ENCODE measurements around the gene NHLH1. TPM values are rescaled to one million over a fixed set of nuclear protein-coding genes. Genes with fewer than 3 reads are reported as not detected.

Gene NHLH1
- total and polyA plus RNA-seq, 2 of the 13 experiments (the other 11 are each of a cell fraction or from before 2014, with no cell fraction given), result 0.11 to 0.57 TPM

DNA sequence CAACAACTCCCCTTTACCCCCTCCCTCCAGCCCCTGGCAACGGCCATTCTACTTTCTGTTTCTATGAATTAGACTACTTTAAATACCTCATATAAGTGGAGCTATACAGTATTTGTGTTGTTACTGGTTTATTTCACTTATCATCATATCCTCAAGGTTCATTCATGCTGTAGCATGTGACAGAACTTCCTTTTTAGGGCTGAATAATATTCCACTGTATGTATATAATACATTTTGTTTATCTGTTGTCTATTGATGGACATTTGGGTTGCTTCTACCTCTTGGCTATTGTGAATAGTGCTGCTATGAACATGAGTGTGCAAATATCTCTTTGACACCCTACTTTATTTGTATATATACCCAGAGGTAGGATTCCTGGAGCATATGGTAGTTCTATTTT lies 2.2 kb downstream of the NHLH1 start:
- H3K4me1 ChIP-seq (ENCODE audit: insufficient read depth, low read length), result peaks cover 9% of the 10 kb centered on the region
- ATAC-seq, result no peak
- H3K9ac ChIP-seq (ENCODE audit: insufficient read depth, low read depth, low read length), result no peak overlapping the region
- H3K4me3 ChIP-seq (replicated peaks in 1 of 3; ENCODE audit: insufficient read depth in 1 of 3, low read depth in 2 of 3, low read length in 3 of 3), result no peak overlapping the region
- no peaks in the 10 kb centered on the region for H3K9me3 ChIP-seq (ENCODE audit: low read length)
- no peak overlapping the region for H3K27ac ChIP-seq (ENCODE audit: extremely low read length, insufficient read depth, low read length)
- CTCF ChIA-PET (ENCODE audit: low intra/inter-chr PET ratio, low total read pairs), result no interaction called here
- no peak for FAIRE-seq
- in situ Hi-C loops (cut with HindIII; ENCODE audit: extremely low pct_ligation_motif_present, low pct_unique_long_range_greater_than_20kb), result no loop called here
- no peak overlapping the region for H3K4me2 ChIP-seq (ENCODE audit: low read depth, low read length)
- no peaks in the 10 kb centered on the region for H3K79me2 ChIP-seq (ENCODE audit: insufficient read depth, low read length)
- no peak overlapping the region for H2AFZ ChIP-seq (ENCODE audit: low read length)
- TF ChIP-seq, protein P1, sequence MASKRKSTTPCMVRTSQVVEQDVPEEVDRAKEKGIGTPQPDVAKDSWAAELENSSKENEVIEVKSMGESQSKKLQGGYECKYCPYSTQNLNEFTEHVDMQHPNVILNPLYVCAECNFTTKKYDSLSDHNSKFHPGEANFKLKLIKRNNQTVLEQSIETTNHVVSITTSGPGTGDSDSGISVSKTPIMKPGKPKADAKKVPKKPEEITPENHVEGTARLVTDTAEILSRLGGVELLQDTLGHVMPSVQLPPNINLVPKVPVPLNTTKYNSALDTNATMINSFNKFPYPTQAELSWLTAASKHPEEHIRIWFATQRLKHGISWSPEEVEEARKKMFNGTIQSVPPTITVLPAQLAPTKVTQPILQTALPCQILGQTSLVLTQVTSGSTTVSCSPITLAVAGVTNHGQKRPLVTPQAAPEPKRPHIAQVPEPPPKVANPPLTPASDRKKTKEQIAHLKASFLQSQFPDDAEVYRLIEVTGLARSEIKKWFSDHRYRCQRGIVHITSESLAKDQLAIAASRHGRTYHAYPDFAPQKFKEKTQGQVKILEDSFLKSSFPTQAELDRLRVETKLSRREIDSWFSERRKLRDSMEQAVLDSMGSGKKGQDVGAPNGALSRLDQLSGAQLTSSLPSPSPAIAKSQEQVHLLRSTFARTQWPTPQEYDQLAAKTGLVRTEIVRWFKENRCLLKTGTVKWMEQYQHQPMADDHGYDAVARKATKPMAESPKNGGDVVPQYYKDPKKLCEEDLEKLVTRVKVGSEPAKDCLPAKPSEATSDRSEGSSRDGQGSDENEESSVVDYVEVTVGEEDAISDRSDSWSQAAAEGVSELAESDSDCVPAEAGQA (IDR thresholded peaks at IDR 0.05; ENCODE audit: low read depth), result no peak
- TF ChIP-seq, protein P1 (CRISPR knock-in tag; IDR thresholded peaks at IDR 0.05; ENCODE audit: borderline replicate concordance), result no peak
- TF ChIP-seq KDM5A (IDR thresholded peaks at IDR 0.05; ENCODE audit: borderline replicate concordance, low read length) (no peak), TMF1 (CRISPR knock-in tag; IDR thresholded peaks at IDR 0.05; ENCODE audit: low read depth) (no peak), SP5 (CRISPR knock-in tag; IDR thresholded peaks at IDR 0.05; ENCODE audit: borderline replicate concordance, low read depth) (no peak), SOX6 (IDR thresholded peaks at IDR 0.05) (no peak), SOX6 (CRISPR knock-in tag; IDR thresholded peaks at IDR 0.05) (no peak), HCFC1 (IDR thresholded peaks at IDR 0.05; ENCODE audit: low read depth, low read length) (no peak), ZSCAN12 (CRISPR knock-in tag; IDR thresholded peaks at IDR 0.05) (no peak), PAX8 (CRISPR knock-in tag; IDR thresholded peaks at IDR 0.05; ENCODE audit: borderline replicate concordance) (no peak), FOXC1 (CRISPR knock-in tag; IDR thresholded peaks at IDR 0.05; ENCODE audit: borderline replicate concordance) (no peak), PAF1 (CRISPR knock-in tag; IDR thresholded peaks at IDR 0.05) (no peak)
- TF ChIP-seq, protein P2, sequence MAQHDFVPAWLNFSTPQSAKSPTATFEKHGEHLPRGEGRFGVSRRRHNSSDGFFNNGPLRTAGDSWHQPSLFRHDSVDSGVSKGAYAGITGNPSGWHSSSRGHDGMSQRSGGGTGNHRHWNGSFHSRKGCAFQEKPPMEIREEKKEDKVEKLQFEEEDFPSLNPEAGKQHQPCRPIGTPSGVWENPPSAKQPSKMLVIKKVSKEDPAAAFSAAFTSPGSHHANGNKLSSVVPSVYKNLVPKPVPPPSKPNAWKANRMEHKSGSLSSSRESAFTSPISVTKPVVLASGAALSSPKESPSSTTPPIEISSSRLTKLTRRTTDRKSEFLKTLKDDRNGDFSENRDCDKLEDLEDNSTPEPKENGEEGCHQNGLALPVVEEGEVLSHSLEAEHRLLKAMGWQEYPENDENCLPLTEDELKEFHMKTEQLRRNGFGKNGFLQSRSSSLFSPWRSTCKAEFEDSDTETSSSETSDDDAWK (CRISPR knock-in tag; IDR thresholded peaks at IDR 0.05), result no peak
- no peaks in the 10 kb centered on the region for H3K36me3 ChIP-seq (replicated peaks in 1 of 2; ENCODE audit: control insufficient read depth in 1 of 2, insufficient read depth in 2 of 2, low read length in 2 of 2)
- intact Hi-C loops (cut with micrococcal nuclease; ENCODE audit: unreplicated experiment), result no loop called here
- no peaks in the 10 kb centered on the region for H4K20me1 ChIP-seq (ENCODE audit: insufficient read depth, low read length)
- POLR2A ChIA-PET, result no interaction called here
- WGBS (ENCODE audit: low lambda C conversion rate), result 18% methylated on average over 1 of the region's 1 CpG
- no peak for DNase-seq (ENCODE audit: low spot score)
- no peaks in the 10 kb centered on the region for H3K27me3 ChIP-seq (ENCODE audit: control insufficient read depth in 1 of 2, insufficient read depth in 2 of 2, low read length in 2 of 2)
- no TSS peak for BruUV-seq (replicated peaks)
